H1 (cell line): ENCODE data around the gene MAST2. TPM values are rescaled to one million over a fixed set of nuclear protein-coding genes. Genes with fewer than 3 reads are reported as not detected.

Experiments
- ATF2 ChIP-seq: IDR thresholded peaks from 2 replicates; pipeline ENCODE4 v1.6.1; 2012; ENCODE audit warnings: low read length, inconsistent platforms
- BACH1 ChIP-seq: IDR thresholded peaks from 2 replicates; pipeline ENCODE4 v1.6.1; 2012; ENCODE audit warnings: low read length, improper control_type of control experiment
- CHD2 ChIP-seq: IDR thresholded peaks from 2 replicates; pipeline ENCODE4 v1.6.1; 2012; ENCODE audit warnings: low read length, improper control_type of control experiment
- CHD7 ChIP-seq: fragments of 300-600 bp; sonication (generic); IDR thresholded peaks from 2 replicates; pipeline ENCODE4 v1.7.1; 2012; ENCODE audit warnings: low read length, moderate library complexity, mild to moderate bottlenecking, inconsistent platforms; ENCODE audit not compliant: insufficient replicate concordance
- EGR1 ChIP-seq: IDR thresholded peaks from 2 replicates; pipeline ENCODE4 v1.6.1; 2011; ENCODE audit warnings: low read depth, low read length, borderline replicate concordance
- MAX ChIP-seq: IDR thresholded peaks from 2 replicates; pipeline ENCODE4 v1.6.1; 2012; ENCODE audit warnings: inconsistent platforms
- SIX5 ChIP-seq: IDR thresholded peaks from 2 replicates; pipeline ENCODE4 v1.6.1; 2011; ENCODE audit warnings: mild to moderate bottlenecking, low read depth, low read length
- TAF7 ChIP-seq: optimal IDR thresholded peaks from 2 replicates; pipeline ENCODE3; 2011; ENCODE audit warnings: low read depth, mild to moderate bottlenecking, inconsistent platforms, low read length, moderate library complexity, borderline replicate concordance
- polyA plus RNA-seq, 7 experiments: library from polyadenylated mRNA; depleted of rRNA in 3 of 7; stranded (reverse) in 5 of 7; unstranded in 2 of 7; fragments of >200 nt in 5 of 7; fragments of 200-250 nt in 2 of 7; gene quantifications; 1 replicate in 5 of 7; 2 replicates in 1 of 7; 4 replicates in 1 of 7; pipeline versions ENCODE4 v1.2.1 to v1.2.3, GENCODE V29; 2011 to 2013; ENCODE audit warnings: missing spikeins in 2 of 7, mixed read lengths in 2 of 7
- total RNA-seq: library from RNA; stranded (reverse); fragmentation: NEBNext Ultra II Directional; extraction: Animal tissue kit (Norgen Biotek cat#: 25700); gene quantifications from 2 replicates; pipeline ENCODE4 v1.2.1, GENCODE V29; 2021

The MAST2 gene
- total and polyA plus RNA-seq, 2 of the 8 experiments (the other 6 are each of a cell fraction or from before 2014, with no cell fraction given): 20.5 to 35.4 TPM

GRCh38 chr1:45969866-45970265, 166.5 kb downstream of the MAST2 start (continued):
- TF ChIP-seq CHD7: no peak
- TF ChIP-seq SIX5: no peak
- no peak for TF ChIP-seq MAX
- no peak for TF ChIP-seq TAF7
- no peak for TF ChIP-seq BACH1
- TF ChIP-seq ATF2: no peak
- TF ChIP-seq EGR1: no peak
- TF ChIP-seq CHD2: no peak
